SIG-M5 (cell line): ENCODE results near the gene PPP1R1B.
"Not testable (repeated sequence)": the region's sequence is repeated elsewhere in the genome, so short reads cannot be mapped to it uniquely, and the experiment has no call there.

ENCODE experiments used
- DNase-seq: peaks from one replicate; lab custom pipeline; 2025; lab: John Stamatoyannopoulos, UW

Gene PPP1R1B

DNA sequence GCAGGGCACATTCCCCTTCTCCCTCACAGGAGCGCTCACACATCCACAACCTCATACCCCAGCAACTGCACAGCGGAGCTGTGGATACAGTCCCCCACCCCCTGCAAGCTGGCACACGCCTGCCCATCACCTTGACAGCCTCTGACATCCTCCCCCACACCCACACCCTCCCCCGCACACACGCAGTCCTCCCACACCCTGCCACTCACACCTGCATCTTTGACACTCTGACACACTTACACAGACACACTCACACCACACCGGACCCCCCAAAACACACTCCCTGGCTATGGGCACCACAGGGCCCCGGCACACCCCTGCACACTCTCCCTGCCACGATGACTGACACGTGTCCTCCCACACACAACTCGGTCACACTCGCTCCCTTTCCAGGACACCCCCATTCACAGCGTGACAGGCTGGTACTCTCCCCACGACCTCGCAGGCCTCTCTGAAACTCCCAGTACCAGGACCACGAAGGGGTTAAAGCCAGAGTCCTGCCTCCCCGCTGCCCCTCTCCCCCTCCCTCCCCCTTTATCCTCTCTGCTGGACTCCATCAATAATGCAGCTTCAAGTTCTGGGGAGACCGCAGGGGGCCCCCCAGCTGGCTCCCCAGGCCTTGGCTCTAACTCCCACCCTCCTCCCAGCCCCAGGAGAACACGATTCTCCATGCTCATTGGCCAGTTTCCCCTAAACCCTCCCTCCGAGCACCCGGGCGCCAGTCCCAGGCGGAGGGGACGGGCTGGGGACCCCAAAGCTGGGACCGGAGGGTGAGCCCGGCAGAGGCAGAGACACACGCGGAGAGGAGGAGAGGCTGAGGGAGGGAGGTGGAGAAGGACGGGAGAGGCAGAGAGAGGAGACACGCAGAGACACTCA, at the start of gene PPP1R1B:
TSS of gene PPP1R1B (plus strand) at position 782 of the 876 bp plus-strand sequence. CDS start 441 bp downstream, outside the sequence.
- DNase-seq: no peak

DNA sequence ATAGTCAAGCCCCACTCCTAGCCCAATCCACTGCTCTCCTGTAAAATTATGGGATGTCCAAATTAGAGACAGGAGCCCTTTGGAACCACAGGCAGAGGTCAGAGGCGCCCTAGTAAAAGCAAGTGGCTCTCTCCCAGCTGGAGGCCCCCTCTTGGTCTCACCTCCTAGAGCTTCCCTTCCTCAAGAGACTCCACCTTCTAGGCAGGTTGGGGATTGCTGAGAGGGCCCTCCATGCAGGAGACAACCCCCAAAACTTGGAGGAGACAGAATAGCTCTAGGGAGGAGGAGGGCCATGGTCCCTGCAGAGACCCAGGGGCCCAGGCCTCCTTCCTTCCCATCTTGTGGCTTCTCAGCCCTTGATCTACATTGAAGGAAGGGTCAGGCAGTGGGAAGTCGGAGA, 48.5 kb upstream of the PPP1R1B start:
- no peak for DNase-seq

DNA sequence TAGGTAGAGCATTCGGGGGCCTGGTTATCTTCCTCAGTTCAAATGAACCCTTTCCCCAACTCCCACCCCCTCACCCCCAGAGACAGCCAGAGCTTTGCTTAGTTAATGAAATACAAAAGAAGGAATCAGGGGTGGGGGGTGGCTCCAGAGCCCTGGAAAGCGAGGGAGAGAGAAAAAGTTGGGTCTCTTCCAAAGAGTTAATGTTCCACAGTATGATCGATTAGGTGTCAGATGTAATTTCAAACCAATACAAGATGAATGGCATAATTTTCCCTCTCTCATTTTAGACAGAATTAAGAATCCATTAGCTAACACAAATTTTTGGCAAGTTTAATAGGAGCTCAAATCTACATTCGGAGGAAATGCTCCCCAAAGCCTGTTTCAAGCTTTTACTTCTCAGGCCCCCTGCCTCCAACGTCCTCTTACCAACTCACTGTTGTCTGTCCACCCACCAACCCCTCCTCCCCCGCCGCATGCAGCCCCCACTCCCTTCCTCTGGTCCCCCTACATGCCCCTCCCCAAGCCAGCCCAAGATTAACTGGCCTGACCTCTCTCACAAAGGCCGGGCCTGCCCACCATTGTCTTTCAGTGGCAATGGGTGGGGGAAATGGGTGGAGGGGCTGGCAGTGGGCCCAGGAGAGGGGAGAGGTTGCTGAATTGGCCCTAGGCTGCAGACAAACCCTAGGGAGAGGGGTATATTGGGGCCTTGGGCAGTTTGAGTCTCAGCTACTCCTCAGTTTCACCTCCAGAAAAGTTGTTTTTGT, 47.3 kb upstream of the PPP1R1B start:
- DNase-seq: no peak

DNA sequence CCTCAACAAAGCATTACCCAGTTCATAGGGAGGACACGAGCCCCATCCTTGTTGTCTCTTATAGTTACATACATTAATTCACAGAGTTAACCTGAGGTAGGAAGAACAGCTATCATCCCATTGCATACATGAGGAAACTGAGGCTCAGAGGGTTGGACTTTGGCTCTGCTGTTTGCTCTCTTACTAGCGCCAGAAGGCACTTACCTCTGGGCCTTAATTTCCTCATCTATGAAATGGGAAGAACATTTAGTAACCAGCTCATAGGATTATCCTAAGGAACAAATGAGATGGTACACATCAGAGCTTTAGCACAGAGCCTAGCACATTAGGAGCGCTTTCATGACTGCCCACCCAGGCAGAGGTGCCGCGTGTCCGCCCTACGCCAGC, 46.7 kb upstream of the PPP1R1B start:
- DNase-seq: no peak

DNA sequence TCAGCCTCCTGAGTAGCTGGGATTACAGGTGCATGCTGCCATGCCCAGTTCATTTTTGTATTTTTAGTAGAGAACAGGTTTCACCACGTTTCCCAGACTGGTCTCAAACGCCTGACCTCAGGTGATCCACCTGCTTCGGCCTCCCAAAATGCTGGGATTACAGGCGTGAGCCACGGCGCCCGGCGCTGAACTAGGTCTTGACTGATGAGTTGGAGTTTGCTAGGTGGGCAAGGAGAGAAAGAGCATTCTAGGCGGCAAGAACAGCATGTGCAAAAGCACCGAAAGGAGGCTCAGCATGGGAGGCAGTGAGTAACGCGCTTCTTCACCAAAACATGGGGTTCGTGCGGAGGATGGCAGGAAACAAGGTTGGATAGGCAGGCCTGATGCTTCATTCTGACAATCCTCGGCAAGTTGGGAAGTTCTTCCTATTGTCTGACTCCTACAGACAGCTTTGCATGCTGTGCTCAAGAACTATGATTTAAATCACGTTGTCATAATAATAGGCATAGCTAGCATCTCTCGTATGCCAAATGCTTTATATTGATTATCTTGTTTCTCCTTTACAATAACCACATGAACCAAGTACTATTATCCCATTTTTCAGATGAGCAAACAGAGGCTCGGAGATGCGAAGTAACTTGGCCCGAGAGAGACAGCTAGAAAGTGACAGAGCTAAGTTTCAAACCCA, 45.5 kb upstream of the PPP1R1B start:
- DNase-seq: no peak

DNA sequence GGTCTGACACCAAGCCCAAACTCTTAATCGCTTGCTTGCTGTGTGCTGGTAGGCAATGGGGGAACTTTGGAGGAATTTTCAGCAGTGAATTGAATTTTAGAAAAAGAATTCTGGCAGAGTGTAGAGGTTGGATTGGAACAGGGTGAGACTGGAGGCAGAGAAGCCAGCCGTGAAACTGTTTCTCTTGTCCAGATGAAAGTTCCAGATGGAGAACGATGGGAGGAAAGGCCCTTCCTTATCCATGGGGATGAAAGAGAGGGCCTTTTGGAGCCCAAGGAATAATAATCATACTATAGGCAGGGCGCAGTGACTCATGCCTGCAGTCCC, 45.0 kb upstream of the PPP1R1B start:
- DNase-seq: no peak

DNA sequence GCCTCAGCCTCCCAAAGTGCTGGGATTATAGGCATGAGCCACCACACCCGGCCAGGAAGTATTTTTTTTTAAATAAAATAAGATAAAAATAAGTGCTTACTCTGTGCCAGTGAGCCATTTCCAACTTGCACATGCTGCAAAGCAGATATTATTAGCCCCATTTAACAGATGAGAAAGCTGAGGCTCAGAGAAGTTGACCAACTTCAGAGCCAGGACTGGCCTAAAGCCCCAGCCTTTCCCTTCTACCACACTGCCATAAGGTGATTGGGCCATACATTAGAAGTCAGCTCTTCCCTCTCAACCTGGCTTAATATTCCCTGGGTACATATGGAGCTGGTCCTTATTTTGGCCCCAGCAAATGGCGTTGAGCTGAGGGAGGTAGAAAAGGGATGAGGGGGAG, 44.1 kb upstream of the PPP1R1B start:
- DNase-seq: no peak

DNA sequence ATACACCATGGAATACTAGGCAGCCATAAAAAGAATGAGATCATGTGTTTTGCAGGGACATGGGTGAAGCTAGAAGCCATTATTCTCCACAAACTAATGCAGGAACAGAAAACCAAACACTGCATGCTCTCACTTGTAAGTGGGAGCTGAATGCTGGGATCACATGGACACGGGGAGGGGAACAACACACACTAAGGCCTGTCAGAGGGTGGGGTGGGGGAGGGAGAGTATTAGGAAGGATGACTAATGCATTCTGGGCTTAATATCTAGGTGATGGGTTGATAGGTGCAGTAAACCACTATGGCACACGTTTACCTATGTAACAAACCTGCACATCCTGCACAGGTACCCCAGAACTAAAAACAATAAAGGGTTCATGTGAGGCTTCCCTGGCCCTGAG, 36.6 kb upstream of the PPP1R1B start:
- DNase-seq: not testable (repeated sequence)

DNA sequence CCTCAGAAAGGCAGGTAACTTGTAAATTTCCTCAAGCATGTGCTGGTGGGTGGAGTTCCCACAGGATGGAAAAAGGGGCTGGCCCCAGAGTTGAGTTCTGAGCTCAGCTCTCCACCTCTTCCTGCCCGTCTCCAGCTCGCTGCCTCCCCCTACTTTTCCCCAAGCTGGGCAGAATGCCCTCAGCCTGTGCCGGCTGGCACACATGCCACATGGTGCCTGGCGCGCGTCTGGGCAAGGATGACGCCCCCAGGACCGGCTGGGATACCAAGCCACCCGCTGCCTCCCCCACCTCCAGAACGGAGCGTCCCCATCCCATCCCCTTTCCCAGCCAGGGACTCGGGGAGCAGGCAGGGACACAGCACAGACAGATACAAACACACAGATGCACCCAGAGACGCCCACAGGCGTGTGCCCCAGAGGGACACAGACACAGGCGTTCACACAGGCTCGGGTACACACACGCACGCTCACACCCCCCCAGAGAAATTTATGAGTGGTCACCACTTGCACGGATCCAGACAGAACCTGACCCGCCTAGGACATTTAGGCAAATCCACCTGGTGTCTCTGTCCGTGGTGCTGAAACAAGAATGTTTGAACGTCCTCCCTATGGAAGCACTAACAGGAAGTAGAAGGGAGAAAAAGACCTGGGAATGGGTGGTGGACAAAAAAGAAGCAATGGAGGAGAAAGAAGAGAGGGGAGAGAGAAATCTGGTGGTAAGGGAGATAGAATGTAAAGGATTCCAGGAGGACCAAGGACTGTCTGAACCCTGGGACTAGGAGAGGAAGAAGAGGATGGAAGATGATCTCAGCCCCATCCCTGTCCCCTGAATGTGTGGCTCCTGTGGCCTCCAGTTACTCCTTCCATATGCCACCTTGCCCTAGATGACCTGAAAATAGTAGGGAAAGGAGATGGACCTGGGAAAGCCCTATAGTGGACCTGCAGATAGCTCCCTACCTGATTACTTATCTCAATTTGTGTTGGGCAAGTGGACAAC, 34.5 kb upstream of the PPP1R1B start:
- no peak for DNase-seq

DNA sequence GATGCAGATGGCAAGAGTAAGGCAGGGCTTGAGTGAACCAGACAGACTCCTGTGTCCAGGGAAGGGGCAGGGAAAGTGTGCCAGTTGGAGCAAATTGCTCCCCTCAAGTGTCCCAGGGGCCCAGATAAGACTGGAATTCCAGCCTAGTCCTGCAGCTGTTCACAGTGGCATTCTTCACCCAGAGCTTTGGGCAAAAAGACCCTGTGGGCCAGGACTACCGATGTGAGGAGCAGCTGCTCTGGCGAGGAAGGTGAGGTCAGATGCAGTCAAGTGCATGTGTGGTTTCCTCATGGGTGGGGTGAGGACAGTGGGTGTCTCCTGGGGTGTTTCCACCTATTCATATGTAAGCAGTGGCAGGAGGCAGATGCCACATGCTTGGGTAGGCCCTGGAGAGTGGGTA, 33.4 kb upstream of the PPP1R1B start:
- DNase-seq: no peak

DNA sequence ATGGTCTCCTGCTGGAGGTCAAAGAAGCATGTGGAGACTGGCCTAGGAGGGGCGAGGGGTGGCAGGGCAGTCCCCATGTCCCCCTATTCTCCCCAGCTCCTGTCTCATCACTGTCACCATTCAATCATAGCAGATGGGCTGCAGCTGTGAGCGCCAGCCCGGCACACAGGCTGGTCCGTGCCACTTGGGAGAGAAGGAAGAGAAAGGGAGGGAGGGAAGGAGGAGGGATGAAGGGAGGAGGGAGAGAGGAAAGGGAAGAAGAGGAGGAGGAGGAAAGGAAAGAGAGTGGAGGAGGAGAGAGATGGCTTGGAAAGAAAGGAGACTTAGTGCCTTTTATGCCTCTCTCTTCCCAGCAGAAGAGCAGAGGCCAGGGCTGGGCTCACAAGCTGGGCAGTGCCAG, 31.5 kb upstream of the PPP1R1B start:
- no peak for DNase-seq

DNA sequence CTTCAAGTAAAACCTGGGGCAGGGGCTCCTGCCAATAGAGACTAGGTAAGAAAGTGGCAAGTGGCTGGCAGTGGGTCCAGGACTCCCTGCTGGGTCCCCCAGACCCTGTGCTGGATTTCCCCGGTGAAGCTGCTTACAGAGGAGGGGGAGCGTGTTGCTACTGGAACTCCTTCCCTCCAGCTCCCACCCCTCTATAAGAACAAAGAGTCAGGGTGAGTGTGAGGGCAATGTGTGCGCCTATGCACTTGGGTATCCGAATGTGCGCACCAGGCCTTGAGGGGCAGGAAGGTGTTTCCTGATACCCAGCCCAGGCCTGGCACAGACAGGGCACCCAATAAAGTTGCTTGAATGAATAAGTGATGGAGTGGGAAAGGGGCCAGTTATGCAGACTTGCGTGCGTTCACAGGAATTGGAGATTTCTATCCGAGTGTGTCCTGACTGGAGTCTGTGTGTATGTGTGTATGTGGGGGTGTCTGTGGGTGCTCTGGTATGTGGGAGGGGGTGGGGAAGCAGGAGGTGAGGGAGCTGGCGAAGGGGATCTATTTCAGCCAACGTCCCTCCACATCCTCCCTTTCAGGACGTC, 30.7 kb upstream of the PPP1R1B start:
- DNase-seq: no peak

DNA sequence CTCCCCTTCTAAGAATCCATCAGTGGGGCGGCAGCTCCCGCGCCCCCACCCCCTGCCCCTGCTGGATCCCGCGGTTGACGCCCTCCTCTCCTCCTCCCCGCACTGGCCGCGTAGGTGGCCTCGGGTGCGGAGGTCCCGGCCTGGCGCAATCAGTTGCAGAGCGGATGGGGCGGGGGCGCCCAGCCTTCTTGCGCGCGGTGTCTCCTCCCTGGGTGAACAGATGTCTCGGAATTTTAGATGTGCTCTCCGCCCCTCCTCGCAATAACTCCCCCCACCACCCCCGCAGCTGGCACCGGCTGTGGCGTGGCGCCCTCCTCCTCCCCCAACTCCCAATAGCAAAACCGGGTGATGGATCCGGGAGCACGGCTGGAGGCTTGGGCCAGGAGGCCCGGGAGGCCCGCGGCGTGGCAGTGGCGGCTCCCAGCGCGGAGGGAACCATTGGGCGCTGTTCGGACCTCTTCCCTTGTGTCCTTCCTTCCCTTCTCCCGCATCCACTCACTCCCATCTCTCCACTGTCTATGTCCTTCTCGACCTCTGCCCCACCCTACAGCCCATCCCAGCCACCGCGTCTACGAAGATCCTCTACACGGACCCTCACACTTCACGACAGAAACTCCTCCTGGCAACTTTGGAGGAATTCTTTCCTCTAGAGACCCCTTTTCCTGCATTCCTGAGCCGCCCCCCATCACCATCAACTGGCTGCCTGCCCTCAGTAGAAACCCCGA, 30.0 kb upstream of the PPP1R1B start:
- DNase-seq: no peak

DNA sequence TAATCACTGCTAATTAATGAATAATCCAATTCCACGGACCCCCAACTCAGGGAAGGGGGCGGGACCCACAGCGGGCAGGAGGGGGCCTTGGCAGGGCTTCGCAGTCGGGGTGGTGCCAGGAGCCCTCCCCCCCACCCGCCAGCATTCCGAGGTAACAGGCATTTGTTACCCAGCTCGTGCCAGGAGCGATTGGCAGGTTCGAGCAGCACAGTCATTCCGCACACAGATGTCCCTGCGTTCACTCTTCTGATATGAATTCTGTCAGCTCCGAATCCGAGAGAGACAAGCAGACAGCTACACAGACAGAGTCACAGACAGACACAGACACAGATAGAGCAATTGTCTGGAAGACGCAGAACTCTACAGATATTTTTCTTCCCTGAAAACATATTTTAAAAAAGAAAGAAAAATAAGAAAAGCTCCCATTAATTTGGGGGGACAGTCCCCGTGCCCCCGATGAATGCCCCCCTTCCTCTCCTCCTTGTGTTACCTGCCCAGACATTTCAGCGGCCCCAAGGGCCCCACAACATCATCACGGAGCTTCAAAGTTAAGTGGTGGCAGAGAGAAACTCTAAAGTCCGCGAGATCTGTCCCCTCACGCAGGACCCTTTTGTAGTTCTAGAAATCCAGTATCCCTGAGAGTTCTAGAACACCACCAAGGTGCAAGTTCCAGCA, 29.2 kb upstream of the PPP1R1B start:
- no peak for DNase-seq

DNA sequence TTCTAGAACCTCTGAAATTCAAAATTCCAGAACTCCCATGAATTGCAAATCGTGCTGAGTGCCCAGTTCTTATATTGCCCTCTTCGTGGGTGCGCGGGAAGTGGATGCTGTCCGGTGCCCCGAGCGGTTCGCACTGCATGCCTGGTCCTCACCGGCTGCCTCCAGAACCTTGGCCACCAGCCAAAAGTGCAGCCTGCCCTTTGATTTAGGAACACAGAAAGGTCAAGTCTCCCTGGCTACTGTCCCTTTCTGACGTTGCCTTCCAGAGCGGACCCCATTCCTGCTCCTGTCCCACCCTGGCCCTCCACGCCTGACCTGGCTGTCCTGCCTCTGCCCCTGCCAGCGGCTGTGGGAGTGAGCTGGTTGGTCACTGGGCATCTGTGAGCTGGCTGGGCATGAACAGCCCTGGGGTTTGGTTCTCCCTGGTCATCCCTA, 28.7 kb upstream of the PPP1R1B start:
- DNase-seq: no peak

DNA sequence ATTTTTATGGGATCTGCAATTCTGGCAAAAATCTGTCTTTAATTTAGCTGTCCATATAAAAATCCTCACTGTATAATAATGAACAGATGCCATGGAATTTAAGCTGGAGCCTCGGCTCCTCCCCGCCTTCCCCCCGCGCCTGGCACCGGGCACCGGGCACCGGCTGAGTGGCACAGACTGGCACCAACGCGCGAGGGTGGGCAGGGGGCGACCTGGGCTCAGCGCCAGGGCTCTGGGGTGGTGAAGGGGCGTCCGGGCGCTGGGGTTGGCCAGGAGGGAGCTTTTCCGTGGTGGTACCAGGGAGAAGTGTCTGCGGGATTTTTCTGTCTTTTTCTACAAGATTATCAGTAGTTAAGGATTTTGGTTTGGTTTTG, 28.1 kb upstream of the PPP1R1B start:
- no peak for DNase-seq

DNA sequence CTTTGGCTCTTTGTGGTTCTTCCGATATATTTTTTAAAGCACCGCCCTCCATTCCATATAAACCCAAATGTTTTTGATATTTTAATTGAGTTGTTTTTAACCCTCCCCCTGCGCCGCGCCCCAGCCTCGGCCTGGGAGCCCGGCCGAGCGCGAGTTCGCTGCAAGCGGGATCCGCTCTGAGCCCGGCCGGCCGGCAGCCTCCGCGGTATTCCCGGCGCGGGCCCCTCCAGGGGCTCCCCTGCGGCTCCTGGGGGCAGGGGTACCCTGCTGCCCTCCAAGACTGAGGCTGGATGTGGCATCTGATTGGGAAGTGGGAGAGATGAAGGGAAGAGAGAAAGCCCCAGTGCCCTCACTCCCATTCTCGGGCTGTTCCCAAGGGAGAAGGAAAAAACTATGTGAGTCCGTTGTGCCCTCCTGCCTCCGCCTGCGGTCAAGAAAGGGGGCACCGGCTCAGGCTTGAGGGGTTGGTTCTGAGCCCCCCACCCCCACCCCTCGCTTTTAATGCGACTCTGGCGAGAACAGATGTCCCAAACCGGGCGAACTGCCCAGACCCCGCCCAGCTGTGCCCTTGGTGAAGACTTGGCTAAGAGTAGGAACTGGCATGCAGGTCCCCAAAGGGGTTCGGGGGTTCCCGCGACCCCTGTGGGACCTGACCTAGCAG, 27.6 kb upstream of the PPP1R1B start:
- no peak for DNase-seq

DNA sequence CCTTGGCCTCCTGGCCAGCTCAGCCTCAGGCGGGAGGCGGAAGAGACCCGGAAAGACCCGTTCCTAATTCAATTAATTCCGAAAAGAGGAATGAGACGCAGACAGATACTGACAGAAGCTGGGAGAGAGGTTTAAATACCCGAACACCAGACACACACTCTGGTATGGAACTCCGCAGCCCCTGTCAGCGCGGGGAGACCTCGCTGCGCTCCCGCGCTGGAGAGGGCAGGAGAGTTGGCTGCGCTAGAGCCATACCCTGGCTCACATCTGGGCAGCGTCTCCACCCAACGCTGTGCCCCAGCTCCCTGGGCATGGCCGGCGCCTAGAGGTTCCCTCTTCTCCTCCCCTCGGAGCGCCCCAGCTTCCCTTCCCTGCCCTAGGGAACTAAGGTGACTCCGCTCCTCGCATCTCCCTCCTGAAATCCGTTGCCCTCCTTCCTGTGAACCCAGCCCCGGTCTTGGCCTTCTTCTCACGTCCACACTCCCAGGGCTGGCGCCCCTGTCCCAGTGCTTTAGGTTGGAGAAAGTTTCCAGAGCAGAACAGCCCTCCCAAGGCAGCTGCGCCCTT, 27.0 kb upstream of the PPP1R1B start:
- DNase-seq: no peak
